ENCODE results near the gene SP140. TPM values are rescaled to one million over a fixed set of nuclear protein-coding genes. Genes with fewer than 3 reads are reported as not detected.

The SP140 gene
- total and polyA plus RNA-seq, 9 of the 15 experiments (the other 6 are each of a cell fraction or from before 2014, with no cell fraction given): 0.04 to 1.1 (median 0.57) TPM; not detected in 1

- TF ChIP-seq EP300 (IDR thresholded peaks at IDR 0.05; ENCODE audit: low read length) (peak; percentile 51; the same call in 1 of the 2 replicates), GABPA (tag; conservative IDR thresholded peaks at IDR 0.05; ENCODE audit: low read depth) (peak; percentile 25), ZNF583 (CRISPR knock-in tag; IDR thresholded peaks at IDR 0.05) (no peak), BRD4 (IDR thresholded peaks at IDR 0.05) (no peak), POLR3A (IDR thresholded peaks at IDR 0.05; ENCODE audit: borderline replicate concordance, extremely low read depth, insufficient read depth, insufficient read length) (no peak), ZNF407 (IDR thresholded peaks at IDR 0.05; ENCODE audit: low read depth) (no peak), ELF4 (CRISPR knock-in tag; IDR thresholded peaks at IDR 0.05) (no peak), ZNF79 (CRISPR knock-in tag; IDR thresholded peaks at IDR 0.05; ENCODE audit: low read depth) (no peak), STAT5A (IDR thresholded peaks at IDR 0.05; ENCODE audit: borderline replicate concordance, low read length) (peak; percentile 60), FUS (optimal IDR thresholded peaks at IDR 0.05; ENCODE audit: low read depth, low read length) (no peak), HDAC2 (IDR thresholded peaks at IDR 0.05) (no peak), DLX4 (CRISPR knock-in tag; IDR thresholded peaks at IDR 0.05) (no peak), RBM14 (IDR thresholded peaks at IDR 0.05; ENCODE audit: borderline replicate concordance, insufficient read depth, low read depth, low read length) (no peak), MAFG (tag; conservative IDR thresholded peaks at IDR 0.05) (no peak), SNAPC5 (CRISPR knock-in tag; IDR thresholded peaks at IDR 0.05) (no peak), ZBTB5 (IDR thresholded peaks at IDR 0.05) (no peak), L3MBTL2 (IDR thresholded peaks at IDR 0.05) (0 out of 2 replicates have a peak, but pooled peaks have one; percentile 11), HSF4 (CRISPR knock-in tag; IDR thresholded peaks at IDR 0.05; ENCODE audit: borderline replicate concordance) (no peak), ZNF668 (CRISPR knock-in tag; IDR thresholded peaks at IDR 0.05) (no peak)
Measured at GRCh38 chr2:230335864-230336506, 110.4 kb downstream of the SP140 start (continued).
